Stimulated activated CD4-positive, alpha-beta T cell treated with anti-CD3 and anti-CD28 coated beads, TNF-alpha, amount 100 ng/mL, for 4 hours (primary cell): ENCODE measurements around the gene STX10.
A peak's percentile ranks its signal among the peaks of the same experiment; 100 is the strongest.

ENCODE experiments used
- DNase-seq, 3 experiments: peaks; one replicate each; pipeline ENCODE4 v3.0.0-alpha.2; 2020; ENCODE audit warnings: low read depth in 3 of 3

Gene STX10

DNA sequence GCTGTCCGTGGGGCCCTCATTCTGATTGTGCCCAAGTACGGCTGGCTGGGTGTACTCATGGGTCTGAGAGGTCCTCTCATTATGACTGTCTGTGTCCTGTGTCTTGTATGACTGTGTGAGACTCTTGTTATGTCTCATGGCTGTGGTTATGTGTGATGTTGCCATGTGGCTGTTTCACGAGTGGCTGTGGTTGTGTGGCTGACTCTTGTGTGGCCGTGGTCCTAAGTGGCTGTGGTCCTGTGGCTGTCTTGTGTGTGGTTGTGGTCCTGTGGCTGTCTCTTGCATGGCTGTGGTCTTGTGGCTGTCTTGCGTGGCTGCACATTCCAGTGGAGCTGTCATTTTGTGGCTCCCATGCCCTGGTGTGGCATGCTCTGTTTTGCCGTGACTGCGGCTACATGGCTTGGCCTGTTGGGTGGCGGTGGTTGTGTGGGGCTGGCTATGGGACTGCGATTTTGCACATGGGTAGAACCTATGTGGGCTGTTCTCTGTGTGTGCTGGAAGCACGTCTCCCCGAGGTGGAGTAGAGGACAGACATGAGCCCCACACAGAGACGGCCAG, 50.1 kb downstream of the STX10 start:
- DNase-seq = no peak

DNA sequence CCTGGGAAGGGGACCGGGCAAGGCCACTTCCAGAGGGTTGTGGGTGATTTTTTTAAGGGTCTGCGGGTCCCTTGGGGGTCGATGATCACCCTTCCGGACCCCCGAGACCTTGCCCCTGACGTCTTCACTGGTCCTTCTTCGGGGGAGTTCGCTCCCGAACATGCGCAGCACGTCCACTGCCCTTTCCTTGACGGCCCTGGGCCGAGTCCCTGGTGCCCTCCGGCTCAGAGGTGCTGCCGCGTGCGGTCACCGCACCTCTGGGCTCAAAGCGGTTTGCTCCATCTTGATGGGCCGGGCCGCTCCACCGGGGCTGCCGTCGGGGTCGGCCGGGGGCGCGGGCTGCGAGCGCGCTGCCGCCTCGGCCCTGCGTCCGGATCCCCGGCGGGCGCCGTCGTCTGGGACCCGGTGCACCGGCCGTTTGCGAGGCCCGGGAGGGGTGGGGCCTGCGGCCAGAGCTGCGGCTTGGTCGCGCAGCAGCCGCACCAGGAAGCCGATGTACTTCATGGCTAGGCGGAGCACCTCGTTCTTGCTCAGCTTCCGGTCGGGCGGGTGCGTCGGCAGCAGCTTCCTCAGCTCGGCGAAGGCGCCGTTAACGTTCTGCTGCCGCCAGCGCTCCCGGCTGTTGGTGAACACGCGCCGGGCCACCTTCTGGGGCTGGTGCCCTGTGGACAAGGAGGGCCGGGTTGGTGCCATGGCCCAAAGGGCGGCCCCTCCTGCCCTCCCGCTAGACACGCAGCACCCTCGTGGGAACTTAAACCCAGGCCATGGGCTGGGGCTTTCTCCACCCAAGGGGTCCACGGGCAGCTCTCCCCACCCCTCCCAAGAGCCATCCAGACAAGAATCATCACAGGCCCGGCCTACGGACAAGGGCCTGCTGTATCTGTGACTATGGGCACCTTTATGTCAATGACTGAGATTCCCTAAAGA, 50.8 kb downstream of the STX10 start:
- peak in 2 of 3 experiments; percentile 60 for DNase-seq

DNA sequence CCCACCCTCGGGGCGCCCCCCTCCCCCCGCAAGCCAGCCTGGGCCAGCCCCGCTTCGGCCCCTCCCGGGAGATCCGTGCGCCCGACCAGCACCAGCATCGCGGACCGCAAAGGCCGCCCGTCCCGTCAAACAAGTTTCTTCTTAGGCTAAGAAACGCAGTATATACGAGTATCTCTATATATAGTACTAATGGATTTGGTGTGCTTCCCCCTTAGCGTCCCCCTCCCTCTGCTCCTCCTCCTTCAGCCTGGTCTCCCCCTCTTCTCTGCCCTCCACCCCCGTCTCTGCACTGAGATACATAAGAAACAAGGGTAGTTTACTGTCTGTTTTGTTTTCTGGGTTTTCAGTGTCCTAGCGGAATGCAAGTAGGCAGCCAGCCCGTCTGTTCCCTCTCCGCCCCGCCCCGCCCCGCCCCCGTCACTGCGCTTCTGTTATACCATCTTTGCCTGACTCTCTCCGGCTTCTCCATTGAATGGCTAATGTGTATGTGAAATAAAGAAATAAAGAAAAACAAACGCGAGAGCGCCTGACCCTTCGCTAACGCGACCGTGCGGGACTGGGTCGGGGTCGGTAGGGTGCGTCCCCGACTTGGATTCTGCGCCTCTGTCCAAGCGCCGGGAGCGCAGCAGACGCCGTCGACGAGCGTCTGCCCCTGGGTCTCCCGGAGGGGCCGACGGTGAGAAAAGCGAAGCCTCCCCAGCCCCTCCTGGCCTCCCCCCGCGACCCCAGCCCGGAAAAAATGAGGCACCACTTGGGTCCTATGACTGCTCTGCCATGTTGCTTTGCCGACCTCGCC, 51.7 kb downstream of the STX10 start:
- DNase-seq = no peak

DNA sequence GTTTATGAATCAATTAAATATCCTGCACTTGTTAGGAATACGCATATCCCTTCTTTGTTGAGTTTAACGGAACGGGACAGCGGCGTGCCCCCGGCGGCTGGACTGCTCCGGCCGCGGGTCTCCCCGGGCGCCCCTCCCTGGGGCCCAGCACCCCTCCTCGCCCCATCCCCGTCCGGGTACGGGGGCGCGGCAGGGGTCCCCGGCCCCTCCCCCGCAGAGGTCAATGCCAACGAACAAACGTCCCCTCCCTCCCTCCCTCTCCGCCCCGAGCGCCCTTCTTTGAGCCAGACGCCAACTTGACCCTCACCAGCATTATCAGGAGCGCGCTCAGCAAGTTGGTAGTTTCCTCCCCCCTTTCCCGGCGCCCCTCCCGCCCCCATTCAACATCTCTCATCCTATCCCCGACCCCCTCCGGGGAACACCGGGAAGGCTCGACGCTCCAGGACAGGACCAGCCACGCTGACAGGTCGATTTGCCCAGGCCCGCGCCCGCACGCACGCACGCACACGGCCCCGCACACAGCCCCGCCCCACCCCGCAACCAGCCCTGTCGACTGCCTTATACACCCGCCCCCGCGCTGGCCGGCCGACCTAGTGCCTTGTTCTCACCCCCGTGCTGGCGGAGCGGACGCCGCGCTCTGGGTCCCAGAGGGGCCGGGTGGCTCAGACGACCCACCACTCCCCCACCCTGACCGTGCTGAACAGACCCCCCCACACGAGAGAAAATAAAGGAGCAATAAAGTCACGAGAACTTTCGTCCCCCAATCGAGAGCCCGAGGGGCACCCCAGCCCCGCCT, 52.5 kb downstream of the STX10 start:
- no peak for DNase-seq

DNA sequence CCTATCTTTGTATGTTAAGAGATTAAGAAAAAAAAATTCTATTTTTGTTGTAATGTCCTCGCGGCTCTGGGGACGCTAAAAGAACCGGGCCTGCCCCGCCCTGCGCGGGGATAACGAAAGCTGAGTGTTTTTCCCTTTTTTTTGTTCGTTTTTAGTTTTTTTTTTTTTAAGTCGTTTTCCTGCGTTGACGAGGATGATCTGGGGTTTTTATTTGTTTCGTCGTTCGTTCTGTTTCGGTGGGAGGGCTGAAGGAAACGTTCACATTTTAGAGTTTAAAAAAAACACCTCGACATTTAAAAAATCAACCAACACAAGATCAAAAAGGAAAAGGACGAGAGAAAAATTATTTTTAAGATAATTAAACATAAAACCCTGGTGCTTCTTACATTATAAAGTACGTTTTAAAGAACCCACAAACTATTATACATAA, 53.1 kb downstream of the STX10 start:
- no peak for DNase-seq

DNA sequence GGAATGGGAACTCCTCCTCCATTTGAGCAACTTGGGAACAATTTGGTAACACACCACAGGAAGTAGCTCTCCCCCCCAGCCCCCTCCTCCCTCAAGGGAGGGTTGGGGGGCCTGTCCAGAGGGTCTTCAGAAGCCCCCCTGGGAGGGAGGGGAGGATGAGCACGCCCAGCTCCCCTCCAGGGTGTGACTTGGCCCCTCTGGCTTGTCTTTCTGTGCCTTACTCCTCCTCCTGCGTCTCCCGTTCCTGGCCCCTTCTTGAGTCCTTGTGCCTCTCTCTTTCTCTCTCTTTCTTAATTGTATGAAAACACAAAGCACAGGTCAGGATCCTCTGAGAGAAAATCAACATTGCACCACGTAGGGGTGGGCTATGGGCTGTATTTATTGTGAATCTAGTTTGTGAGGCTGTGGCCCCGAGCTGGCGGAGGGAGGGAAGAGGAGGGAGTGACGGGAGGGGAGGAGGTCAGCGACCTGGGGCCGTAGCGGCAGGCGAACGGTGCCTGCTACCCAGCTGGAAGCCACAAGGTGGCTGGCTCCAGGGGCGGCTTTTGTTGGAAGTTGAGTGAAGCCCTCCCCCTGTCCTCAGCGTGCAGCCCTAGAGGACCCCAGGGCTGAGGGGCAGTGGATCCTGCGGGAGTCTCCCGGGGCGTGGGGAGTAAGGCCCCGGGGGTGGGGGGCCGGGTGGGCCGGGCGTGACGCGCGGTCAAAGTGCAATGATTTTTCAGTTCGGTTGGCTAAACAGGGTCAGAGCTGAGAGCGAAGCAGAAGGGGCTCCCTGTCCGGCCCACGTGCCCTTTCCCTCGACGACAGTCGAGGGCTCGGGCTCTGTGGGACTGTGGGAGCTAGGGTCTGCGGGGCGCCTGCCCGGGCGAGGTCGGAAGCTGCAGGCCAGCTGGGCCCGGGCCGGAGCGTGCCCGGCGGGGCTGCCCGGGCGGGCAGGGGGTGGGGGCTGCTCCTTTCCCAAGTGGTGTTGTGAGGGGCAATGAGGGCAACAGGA, 53.9 kb downstream of the STX10 start:
- no peak for DNase-seq

DNA sequence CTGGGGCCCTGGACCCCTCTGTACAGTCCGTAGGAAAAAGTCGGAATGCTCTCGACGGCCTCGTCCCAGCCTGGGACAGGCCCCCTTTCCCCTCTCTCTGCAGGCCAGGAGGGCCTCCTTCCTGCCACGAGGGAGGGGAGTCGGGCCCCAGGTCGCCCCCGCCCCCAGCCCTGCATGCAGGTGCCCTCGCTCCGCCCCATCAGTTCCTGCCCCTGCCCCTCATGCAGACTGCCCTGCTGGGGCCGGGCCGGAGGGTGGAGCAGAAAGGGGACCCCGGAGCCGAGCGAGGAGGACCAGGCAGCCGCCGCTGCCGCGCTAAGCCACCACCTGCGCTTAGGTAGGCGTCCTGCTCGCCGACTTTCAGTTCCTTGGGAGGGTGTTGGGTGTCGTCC, 54.8 kb downstream of the STX10 start:
- no peak for DNase-seq

DNA sequence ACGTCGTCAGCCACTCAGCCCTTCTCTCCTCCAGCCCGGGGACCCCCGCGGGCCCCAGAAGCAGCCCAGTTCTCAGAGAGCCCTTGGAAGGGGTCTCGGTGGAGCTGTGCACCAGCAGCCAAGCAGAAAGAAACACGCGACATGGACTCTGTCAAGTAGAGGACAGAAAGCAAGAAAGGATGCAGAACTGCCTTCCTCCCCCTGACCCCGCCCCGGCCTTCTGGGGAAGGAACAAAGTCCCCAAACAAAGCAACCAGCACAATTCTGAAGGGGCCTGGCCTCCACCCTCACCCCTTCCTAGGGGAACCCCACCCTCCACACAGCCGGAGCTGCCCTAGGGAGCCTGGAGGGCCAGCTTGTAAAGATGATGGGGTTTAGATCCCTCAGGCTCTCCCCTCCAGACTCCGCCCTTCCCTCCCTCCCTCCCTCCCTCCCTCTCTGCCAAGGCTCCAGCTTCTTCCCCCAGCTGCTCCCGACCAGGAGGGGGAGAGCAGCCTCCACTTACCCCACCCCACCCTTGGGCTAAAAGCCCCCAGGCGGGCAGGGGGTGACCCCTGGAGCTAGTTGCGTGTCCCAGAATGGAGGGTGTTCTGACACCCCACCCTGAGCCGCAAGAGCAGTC, 55.3 kb downstream of the STX10 start:
- DNase-seq = no peak

DNA sequence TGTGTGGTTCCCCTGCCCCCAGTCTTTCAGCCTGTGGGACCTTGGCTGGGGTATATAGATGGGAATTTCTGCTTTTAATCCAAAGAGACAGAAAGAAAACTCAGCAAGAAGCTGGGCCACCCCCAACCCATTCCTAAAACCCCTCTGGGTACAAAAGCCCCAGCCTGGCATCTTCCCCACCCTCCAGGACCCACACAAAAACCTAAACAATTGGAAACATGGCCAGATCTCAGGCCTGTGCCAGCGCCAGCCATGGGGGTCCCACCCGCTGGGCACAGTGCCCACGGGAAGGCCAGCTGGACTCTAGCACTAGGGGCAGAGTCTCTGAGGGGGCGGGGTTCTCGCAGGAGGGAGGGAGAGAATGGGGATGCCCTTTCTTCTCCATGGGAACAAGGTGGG, 56.1 kb downstream of the STX10 start:
- DNase-seq = no peak
